ENCODE data around the gene TM7SF2. TPM values are rescaled to one million over a fixed set of nuclear protein-coding genes. Genes with fewer than 3 reads are reported as not detected.
A peak's percentile ranks its signal among the peaks of the same experiment; 100 is the strongest.

Gene TM7SF2
- total RNA-seq, 1 experiment from 2014 or later = 45.2 TPM

GRCh38 chr11:65083834-65084597 is 27.7 kb upstream of the TM7SF2 start, which contains the start of the genes CDCA5 and ZFPL1:
CDCA5 (minus strand) TSS chr11:65084040; CDS start chr11:65083978, 62 bp downstream.
ZFPL1 (plus strand) TSS chr11:65084222; CDS start chr11:65084699, 477 bp downstream.
- peaks cover 20% of the 10 kb centered on the region for H3K36me3 ChIP-seq (replicated peaks; ENCODE audit: control insufficient read depth, insufficient read depth, low read length)

GRCh38 chr11:65084598-65085375 is 26.9 kb upstream of the TM7SF2 start:
- H3K4me3 ChIP-seq (ENCODE audit: insufficient read depth, low read depth, low read length) = peak overlapping the region; percentile 88
- H3K27me3 ChIP-seq (ENCODE audit: control insufficient read depth, insufficient read depth, low read length) = no peaks in the 10 kb centered on the region
- DNase-seq = no peak
- H3K36me3 ChIP-seq (replicated peaks; ENCODE audit: control insufficient read depth, insufficient read depth, low read length) = peaks cover 17% of the 10 kb centered on the region

More at GRCh38 chr11:65083834-65084597, 27.7 kb upstream of the TM7SF2 start, which contains the start of the genes CDCA5 and ZFPL1:
- DNase-seq = peak; percentile 100
- no peaks in the 10 kb centered on the region for H3K27me3 ChIP-seq (ENCODE audit: control insufficient read depth, insufficient read depth, low read length)
- peak within 1 kb of the TSS; percentile 88 for H3K4me3 ChIP-seq (ENCODE audit: insufficient read depth, low read depth, low read length)

GRCh38 chr11:65085446-65085845 is 26.2 kb upstream of the TM7SF2 start:
- H3K36me3 ChIP-seq (replicated peaks; ENCODE audit: control insufficient read depth, insufficient read depth, low read length) = peaks cover 12% of the 10 kb centered on the region
- no peaks in the 10 kb centered on the region for H3K27me3 ChIP-seq (ENCODE audit: control insufficient read depth, insufficient read depth, low read length)
- no peak for DNase-seq
- no peak overlapping the region for H3K4me3 ChIP-seq (ENCODE audit: insufficient read depth, low read depth, low read length)

- no peak for DNase-seq
- Histone ChIP-seq H3K27me3 (ENCODE audit: control insufficient read depth, insufficient read depth, low read length) (no peaks in the 10 kb centered on the region), H3K4me3 (ENCODE audit: insufficient read depth, low read depth, low read length) (no peak overlapping the region), H3K36me3 (replicated peaks; ENCODE audit: control insufficient read depth, insufficient read depth, low read length) (peaks cover 5% of the 10 kb centered on the region)
Measured at GRCh38 chr11:65086809-65087208, 24.9 kb upstream of the TM7SF2 start.

GRCh38 chr11:65087216-65087615 is 24.5 kb upstream of the TM7SF2 start:
- no peak overlapping the region for H3K4me3 ChIP-seq (ENCODE audit: insufficient read depth, low read depth, low read length)
- no peak for DNase-seq
- H3K36me3 ChIP-seq (replicated peaks; ENCODE audit: control insufficient read depth, insufficient read depth, low read length) = peaks cover 1% of the 10 kb centered on the region
- H3K27me3 ChIP-seq (ENCODE audit: control insufficient read depth, insufficient read depth, low read length) = no peaks in the 10 kb centered on the region

GRCh38 chr11:65087827-65088226 is 23.8 kb upstream of the TM7SF2 start:
- no peak for DNase-seq
- no peak overlapping the region for H3K4me3 ChIP-seq (ENCODE audit: insufficient read depth, low read depth, low read length)
- H3K27me3 ChIP-seq (ENCODE audit: control insufficient read depth, insufficient read depth, low read length) = no peaks in the 10 kb centered on the region
- peaks cover 1% of the 10 kb centered on the region; the same call in 1 of the 2 replicates for H3K36me3 ChIP-seq (replicated peaks; ENCODE audit: control insufficient read depth, insufficient read depth, low read length)

GRCh38 chr11:65089621-65090020 is 22.1 kb upstream of the TM7SF2 start:
- peaks cover 1% of the 10 kb centered on the region; the same call in 1 of the 2 replicates for H3K36me3 ChIP-seq (replicated peaks; ENCODE audit: control insufficient read depth, insufficient read depth, low read length)
- H3K27me3 ChIP-seq (ENCODE audit: control insufficient read depth, insufficient read depth, low read length) = no peaks in the 10 kb centered on the region
- DNase-seq = no peak
- H3K4me3 ChIP-seq (ENCODE audit: insufficient read depth, low read depth, low read length) = no peak overlapping the region

GRCh38 chr11:65090628-65091027 is 21.0 kb upstream of the TM7SF2 start:
- Histone ChIP-seq H3K27me3 (ENCODE audit: control insufficient read depth, insufficient read depth, low read length) (no peaks in the 10 kb centered on the region), H3K36me3 (replicated peaks; ENCODE audit: control insufficient read depth, insufficient read depth, low read length) (peaks cover under 1% of the 10 kb centered on the region; the same call in 1 of the 2 replicates), H3K4me3 (ENCODE audit: insufficient read depth, low read depth, low read length) (no peak overlapping the region)
- no peak for DNase-seq

- no peak overlapping the region; the same call in 1 of the 2 replicates for H3K4me3 ChIP-seq (ENCODE audit: insufficient read depth, low read depth, low read length)
- H3K27me3 ChIP-seq (ENCODE audit: control insufficient read depth, insufficient read depth, low read length) = no peaks in the 10 kb centered on the region
- DNase-seq = no peak
Measured at GRCh38 chr11:65095427-65095826, 16.2 kb upstream of the TM7SF2 start.

GRCh38 chr11:65095974-65096806 is 15.5 kb upstream of the TM7SF2 start, which contains the start of gene VPS51:
VPS51 (plus strand) TSS chr11:65096214; CDS start chr11:65096251, 37 bp downstream.
- Histone ChIP-seq H3K4me3 (ENCODE audit: insufficient read depth, low read depth, low read length) (peak within 1 kb of the TSS; percentile 65), H3K27me3 (ENCODE audit: control insufficient read depth, insufficient read depth, low read length) (no peaks in the 10 kb centered on the region), H3K36me3 (replicated peaks; ENCODE audit: control insufficient read depth, insufficient read depth, low read length) (no peaks in the 10 kb centered on the region; the same call in none of the 2 replicates)
- DNase-seq = peak; percentile 97

More at GRCh38 chr11:65095427-65095826, 16.2 kb upstream of the TM7SF2 start:
- no peaks in the 10 kb centered on the region; the same call in none of the 2 replicates for H3K36me3 ChIP-seq (replicated peaks; ENCODE audit: control insufficient read depth, insufficient read depth, low read length)

- Histone ChIP-seq H3K4me3 (ENCODE audit: insufficient read depth, low read depth, low read length) (peak overlapping the region; percentile 65; the same call in 1 of the 2 replicates), H3K36me3 (replicated peaks; ENCODE audit: control insufficient read depth, insufficient read depth, low read length) (no peaks in the 10 kb centered on the region; the same call in none of the 2 replicates), H3K27me3 (ENCODE audit: control insufficient read depth, insufficient read depth, low read length) (no peaks in the 10 kb centered on the region)
- DNase-seq = no peak
Measured at GRCh38 chr11:65096926-65097325, 14.7 kb upstream of the TM7SF2 start.

GRCh38 chr11:65100674-65101350 is 10.9 kb upstream of the TM7SF2 start:
- no peak overlapping the region for H3K4me3 ChIP-seq (ENCODE audit: insufficient read depth, low read depth, low read length)
- no peaks in the 10 kb centered on the region for H3K27me3 ChIP-seq (ENCODE audit: control insufficient read depth, insufficient read depth, low read length)
- no peak for DNase-seq
- H3K36me3 ChIP-seq (replicated peaks; ENCODE audit: control insufficient read depth, insufficient read depth, low read length) = peaks cover 3% of the 10 kb centered on the region

All from H7 (cell line).